ENCODE results near the gene GLS.
"Not testable (repeated sequence)": the region's sequence is repeated elsewhere in the genome, so short reads cannot be mapped to it uniquely, and the experiment has no call there.

GLS gene

GRCh38 chr2:190858817-190859216 is 21.8 kb upstream of the GLS start:
- no peak for DNase-seq

GRCh38 chr2:190859347-190860297 is 21.0 kb upstream of the GLS start:
- DNase-seq = no peak

- DNase-seq = no peak
These were observed 19.5 kb upstream of the GLS start for GRCh38 chr2:190860985-190861680.

- not testable (repeated sequence) for DNase-seq
These were observed 18.5 kb upstream of the GLS start for GRCh38 chr2:190862128-190862527.

- no peak for DNase-seq
These were observed 18.0 kb upstream of the GLS start for GRCh38 chr2:190862571-190862991.

- no peak for DNase-seq
These were observed 16.7 kb upstream of the GLS start for GRCh38 chr2:190863946-190864345.

- no peak for DNase-seq
These were observed 16.2 kb upstream of the GLS start for GRCh38 chr2:190864375-190864774.

GRCh38 chr2:190867212-190867611 is 13.4 kb upstream of the GLS start:
- DNase-seq = no peak

- DNase-seq = no peak
These were observed 12.8 kb upstream of the GLS start for GRCh38 chr2:190867832-190868231.

- no peak for DNase-seq
These were observed 10.9 kb upstream of the GLS start for GRCh38 chr2:190869721-190870120.

GRCh38 chr2:190873451-190873850 is 7.2 kb upstream of the GLS start:
- not testable (repeated sequence) for DNase-seq

- no peak for DNase-seq
These were observed 4.7 kb upstream of the GLS start for GRCh38 chr2:190875891-190876290.

GRCh38 chr2:190876631-190877030 is 4.0 kb upstream of the GLS start:
- no peak for DNase-seq

GRCh38 chr2:190877436-190877835 is 3.2 kb upstream of the GLS start:
- DNase-seq = no peak

GRCh38 chr2:190879474-190880377 is 895 bp upstream of the GLS start:
- no peak for DNase-seq

GRCh38 chr2:190881084-190881597 is 520 bp downstream of the GLS start:
- DNase-seq = peak; percentile 78

- peak; percentile 79 for DNase-seq
These were observed 1.2 kb downstream of the GLS start for GRCh38 chr2:190881598-190882410.

GRCh38 chr2:190882411-190882766 is 1.8 kb downstream of the GLS start:
- DNase-seq = no peak

- DNase-seq = no peak
These were observed 2.4 kb downstream of the GLS start for GRCh38 chr2:190882856-190883582.

GRCh38 chr2:190885844-190886243 is 5.2 kb downstream of the GLS start:
- not testable (repeated sequence) for DNase-seq

- no peak for DNase-seq
These were observed 6.5 kb downstream of the GLS start for GRCh38 chr2:190887089-190887488.

Data from right forelimb (tissue), 1 donor.